ENCODE data around the gene GSTA1. TPM values are rescaled to one million over a fixed set of nuclear protein-coding genes. Genes with fewer than 3 reads are reported as not detected.
"Not testable (repeated sequence)": the region's sequence is repeated elsewhere in the genome, so short reads cannot be mapped to it uniquely, and the experiment has no call there.

The GSTA1 gene
- total and polyA plus RNA-seq, 5 donors from 2014 or later, result not detected

- H3K4me1 ChIP-seq (ENCODE audit: control insufficient read depth, insufficient read depth, low read length, poor library complexity, severe bottlenecking); H3K27me3 ChIP-seq (ENCODE audit: control insufficient read depth, insufficient read depth, low read length); H3K27ac ChIP-seq (ENCODE audit: insufficient read depth, low read length, poor library complexity, severe bottlenecking); H3K4me3 Mint-ChIP-seq; H3K27me3 Mint-ChIP-seq; H3K27ac Mint-ChIP-seq; H3K9me3 ChIP-seq (ENCODE audit: control insufficient read depth in 2 of 2, low read length in 2 of 2); DNase-seq; H3K4me1 Mint-ChIP-seq; H3K9me3 Mint-ChIP-seq; H3K4me3 ChIP-seq (ENCODE audit: low read depth, low read length); H3K36me3 ChIP-seq (ENCODE audit: control insufficient read depth, insufficient read depth, low read length); H3K36me3 Mint-ChIP-seq; ATAC-seq (ENCODE audit: low read depth in 2 of 2): not testable (repeated sequence)
These were observed 20.8 kb downstream of the GSTA1 start for GRCh38 chr6:52782696-52783274.

- not testable (repeated sequence) for H3K27me3 Mint-ChIP-seq; H3K27ac ChIP-seq (ENCODE audit: insufficient read depth, low read length, poor library complexity, severe bottlenecking); H3K4me1 Mint-ChIP-seq; H3K4me3 Mint-ChIP-seq; H3K27ac Mint-ChIP-seq; ATAC-seq (ENCODE audit: low read depth in 2 of 2); H3K4me3 ChIP-seq (ENCODE audit: low read depth, low read length); H3K9me3 ChIP-seq (ENCODE audit: control insufficient read depth in 2 of 2, low read length in 2 of 2); DNase-seq; H3K4me1 ChIP-seq (ENCODE audit: control insufficient read depth, insufficient read depth, low read length, poor library complexity, severe bottlenecking); H3K27me3 ChIP-seq (ENCODE audit: control insufficient read depth, insufficient read depth, low read length); H3K36me3 Mint-ChIP-seq; H3K9me3 Mint-ChIP-seq; H3K36me3 ChIP-seq (ENCODE audit: control insufficient read depth, insufficient read depth, low read length)
These were observed 21.4 kb downstream of the GSTA1 start for GRCh38 chr6:52782209-52782608.

- no peak for DNase-seq
- peaks cover 0 to 4% (median 0%) of the 10 kb centered on the region in 7 donors for H3K9me3 Mint-ChIP-seq
- H3K36me3 ChIP-seq (ENCODE audit: control insufficient read depth, insufficient read depth, low read length), result no peaks in the 10 kb centered on the region
- H3K4me1 ChIP-seq (ENCODE audit: control insufficient read depth, insufficient read depth, low read length, poor library complexity, severe bottlenecking), result no peaks in the 10 kb centered on the region
- no peak overlapping the region for H3K27ac ChIP-seq (ENCODE audit: insufficient read depth, low read length, poor library complexity, severe bottlenecking)
- H3K27me3 Mint-ChIP-seq, result peaks cover 4% of the 10 kb centered on the region
- H3K27ac Mint-ChIP-seq, result no peak overlapping the region
- H3K27me3 ChIP-seq (ENCODE audit: control insufficient read depth, insufficient read depth, low read length), result no peaks in the 10 kb centered on the region
- no peaks in the 10 kb centered on the region for H3K9me3 ChIP-seq (ENCODE audit: control insufficient read depth in 2 of 2, low read length in 2 of 2)
- no peak overlapping the region for H3K4me3 ChIP-seq (ENCODE audit: low read depth, low read length)
- H3K36me3 Mint-ChIP-seq, result no peaks in the 10 kb centered on the region
- no peaks in the 10 kb centered on the region for H3K4me1 Mint-ChIP-seq
- no peak overlapping the region for H3K4me3 Mint-ChIP-seq
- ATAC-seq (ENCODE audit: low read depth in 2 of 2), result no peak
These were observed 24.4 kb downstream of the GSTA1 start for GRCh38 chr6:52779237-52779636.

- H3K9me3 ChIP-seq (ENCODE audit: control insufficient read depth in 2 of 2, low read length in 2 of 2); H3K27me3 Mint-ChIP-seq; H3K4me1 Mint-ChIP-seq; H3K36me3 ChIP-seq (ENCODE audit: control insufficient read depth, insufficient read depth, low read length); H3K9me3 Mint-ChIP-seq; H3K27ac Mint-ChIP-seq; H3K4me3 Mint-ChIP-seq; H3K4me3 ChIP-seq (ENCODE audit: low read depth, low read length); H3K27ac ChIP-seq (ENCODE audit: insufficient read depth, low read length, poor library complexity, severe bottlenecking); H3K36me3 Mint-ChIP-seq; H3K27me3 ChIP-seq (ENCODE audit: control insufficient read depth, insufficient read depth, low read length); H3K4me1 ChIP-seq (ENCODE audit: control insufficient read depth, insufficient read depth, low read length, poor library complexity, severe bottlenecking); ATAC-seq (ENCODE audit: low read depth in 2 of 2); DNase-seq: not testable (repeated sequence)
These were observed 26.8 kb downstream of the GSTA1 start for GRCh38 chr6:52776711-52777351.

- H3K27ac Mint-ChIP-seq; H3K27ac ChIP-seq (ENCODE audit: insufficient read depth, low read length, poor library complexity, severe bottlenecking); DNase-seq; H3K4me1 ChIP-seq (ENCODE audit: control insufficient read depth, insufficient read depth, low read length, poor library complexity, severe bottlenecking); H3K4me1 Mint-ChIP-seq; H3K36me3 ChIP-seq (ENCODE audit: control insufficient read depth, insufficient read depth, low read length); H3K36me3 Mint-ChIP-seq; H3K27me3 ChIP-seq (ENCODE audit: control insufficient read depth, insufficient read depth, low read length); H3K9me3 Mint-ChIP-seq; H3K4me3 Mint-ChIP-seq; H3K4me3 ChIP-seq (ENCODE audit: low read depth, low read length); H3K27me3 Mint-ChIP-seq; H3K9me3 ChIP-seq (ENCODE audit: control insufficient read depth in 2 of 2, low read length in 2 of 2); ATAC-seq (ENCODE audit: low read depth in 2 of 2): not testable (repeated sequence)
These were observed 34.2 kb downstream of the GSTA1 start for GRCh38 chr6:52769399-52769798.

- not testable (repeated sequence) for ATAC-seq (ENCODE audit: low read depth in 2 of 2)
These were observed 36.0 kb downstream of the GSTA1 start for GRCh38 chr6:52767658-52768057.

GRCh38 chr6:52763322-52763916, 40.2 kb downstream of the GSTA1 start, which contains the start of gene GSTA2:
Gene GSTA2, minus strand, starts transcription at chr6:52763475. Its CDS starts 5,528 bp downstream, at chr6:52757947.
- not testable (repeated sequence) for DNase-seq; H3K4me1 ChIP-seq (ENCODE audit: control insufficient read depth, insufficient read depth, low read length, poor library complexity, severe bottlenecking); H3K36me3 ChIP-seq (ENCODE audit: control insufficient read depth, insufficient read depth, low read length); ATAC-seq (ENCODE audit: low read depth in 2 of 2); H3K4me3 ChIP-seq (ENCODE audit: low read depth, low read length); H3K4me3 Mint-ChIP-seq; H3K27me3 ChIP-seq (ENCODE audit: control insufficient read depth, insufficient read depth, low read length); H3K9me3 Mint-ChIP-seq; H3K27ac ChIP-seq (ENCODE audit: insufficient read depth, low read length, poor library complexity, severe bottlenecking); H3K9me3 ChIP-seq (ENCODE audit: control insufficient read depth in 2 of 2, low read length in 2 of 2); H3K36me3 Mint-ChIP-seq; H3K4me1 Mint-ChIP-seq
- peaks cover 20% of the 10 kb centered on the region for H3K27me3 Mint-ChIP-seq
- peak within 1 kb of the TSS in 1 of 3 donors; percentile 55 for H3K27ac Mint-ChIP-seq

More at GRCh38 chr6:52767658-52768057, 36.0 kb downstream of the GSTA1 start:
- not testable (repeated sequence) for H3K27ac ChIP-seq (ENCODE audit: insufficient read depth, low read length, poor library complexity, severe bottlenecking); DNase-seq; H3K4me1 Mint-ChIP-seq; H3K9me3 ChIP-seq (ENCODE audit: control insufficient read depth in 2 of 2, low read length in 2 of 2); H3K4me3 ChIP-seq (ENCODE audit: low read depth, low read length); H3K27me3 Mint-ChIP-seq; H3K9me3 Mint-ChIP-seq; H3K36me3 ChIP-seq (ENCODE audit: control insufficient read depth, insufficient read depth, low read length); H3K4me1 ChIP-seq (ENCODE audit: control insufficient read depth, insufficient read depth, low read length, poor library complexity, severe bottlenecking); H3K36me3 Mint-ChIP-seq; H3K27ac Mint-ChIP-seq; H3K4me3 Mint-ChIP-seq; H3K27me3 ChIP-seq (ENCODE audit: control insufficient read depth, insufficient read depth, low read length)
